Stimulated activated CD4-positive, alpha-beta T cell treated with anti-CD3 and anti-CD28 coated beads, TNF-alpha, amount 100 ng/mL, for 48 hours (primary cell): ENCODE measurements around the gene MTHFD2L.
A peak's percentile ranks its signal among the peaks of the same experiment; 100 is the strongest.
"Not testable (repeated sequence)": the region's sequence is repeated elsewhere in the genome, so short reads cannot be mapped to it uniquely, and the experiment has no call there.

Source experiments
- DNase-seq, 3 donors: peaks; one replicate each; pipeline ENCODE4 v3.0.0-alpha.2; 2020; ENCODE audit warnings: low read depth in 3 of 3

The MTHFD2L gene

GRCh38 chr4:74189331-74190043 is 31.6 kb downstream of the MTHFD2L start:
- DNase-seq: no peak

- no peak for DNase-seq
These were observed 32.4 kb downstream of the MTHFD2L start for GRCh38 chr4:74190332-74190731.

GRCh38 chr4:74190919-74191397 is 33.0 kb downstream of the MTHFD2L start:
- DNase-seq: no peak

GRCh38 chr4:74197080-74197479 is 39.2 kb downstream of the MTHFD2L start:
- no peak for DNase-seq

DNA sequence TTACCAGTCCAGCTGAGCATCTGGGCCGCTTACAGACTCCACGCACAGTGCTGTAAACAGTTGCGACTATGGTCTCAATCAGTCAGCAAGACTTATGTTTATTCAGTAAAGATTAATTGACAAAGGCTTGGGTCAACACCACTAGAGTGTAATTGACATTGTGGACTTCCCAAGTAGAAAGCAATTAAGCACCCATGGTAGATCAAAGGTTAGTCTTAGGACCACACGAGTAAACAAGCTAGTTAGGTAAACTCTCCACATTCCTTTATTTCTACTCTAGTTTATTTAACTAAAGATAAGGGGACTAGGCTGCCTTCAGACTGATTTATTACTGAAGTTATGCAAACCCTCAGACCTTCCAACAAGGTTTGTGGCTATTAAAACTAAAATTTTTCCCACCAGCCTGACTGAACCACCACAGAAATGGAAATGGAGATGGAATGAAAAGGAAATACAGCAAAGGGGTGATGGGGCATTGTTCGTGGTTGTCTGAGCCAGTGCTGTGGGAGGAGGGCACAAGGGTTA is 44.2 kb downstream of the MTHFD2L start:
- no peak for DNase-seq

- no peak for DNase-seq
These were observed 45.5 kb downstream of the MTHFD2L start for GRCh38 chr4:74203467-74203866.

DNA sequence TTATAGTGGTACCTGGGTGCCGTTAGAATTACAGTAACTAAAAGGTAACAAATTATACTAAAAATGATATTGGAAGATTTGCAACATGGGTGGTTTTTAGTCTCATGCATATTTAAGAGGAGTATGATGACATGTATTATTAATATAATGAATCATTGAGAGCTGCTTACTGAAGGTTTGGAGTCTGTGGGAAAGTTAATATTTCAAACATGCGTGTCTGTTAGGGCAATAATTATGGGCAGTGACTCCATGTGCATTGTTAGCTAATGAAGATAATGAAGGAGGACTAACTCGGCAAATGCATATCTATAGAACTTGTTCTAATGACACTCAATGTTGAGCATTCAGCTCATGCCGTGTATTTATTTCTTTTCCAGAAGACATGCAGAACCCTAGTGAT is 47.1 kb downstream of the MTHFD2L start:
- DNase-seq: no peak

GRCh38 chr4:74205559-74205958 is 47.6 kb downstream of the MTHFD2L start:
- no peak for DNase-seq

DNA sequence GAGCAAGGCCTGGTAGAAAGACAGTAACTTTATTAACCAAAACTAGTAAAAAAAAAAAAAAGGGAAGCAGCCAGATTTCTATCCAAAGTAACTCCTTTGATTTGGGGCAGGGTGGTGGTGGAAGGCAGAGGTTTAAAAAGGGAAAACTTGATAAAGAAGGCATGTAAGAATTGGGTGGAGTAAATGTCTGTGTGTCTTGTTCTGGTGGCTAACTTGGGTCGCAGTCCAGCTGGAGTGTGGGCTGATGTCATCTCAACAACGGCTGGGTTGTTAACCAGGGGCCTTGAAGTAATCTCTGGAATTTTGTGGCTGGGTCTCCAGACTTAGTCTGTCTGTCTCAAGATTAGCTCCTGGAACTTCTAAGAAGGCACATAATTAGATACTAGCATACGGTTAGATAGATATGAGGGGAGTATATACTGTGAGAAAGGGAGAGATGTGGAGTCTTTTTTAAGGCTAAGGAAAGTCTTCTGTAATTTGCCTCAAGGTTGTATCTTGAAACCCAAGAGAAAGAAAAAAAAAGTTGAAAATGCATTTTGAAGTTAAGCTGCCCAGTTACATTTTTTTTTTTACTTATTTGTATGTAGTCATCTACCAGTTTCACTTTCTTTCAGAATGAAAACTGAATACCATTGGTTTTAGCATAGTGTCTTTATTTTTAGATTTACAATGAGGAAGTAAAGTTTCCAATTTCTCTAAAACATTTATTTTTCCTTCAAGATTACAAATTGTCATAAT is 48.3 kb downstream of the MTHFD2L start:
- no peak for DNase-seq

- not testable (repeated sequence) for DNase-seq
These were observed 56.7 kb downstream of the MTHFD2L start for GRCh38 chr4:74214457-74215159.

- DNase-seq: not testable (repeated sequence)
These were observed 57.3 kb downstream of the MTHFD2L start for GRCh38 chr4:74215236-74215635.

DNA sequence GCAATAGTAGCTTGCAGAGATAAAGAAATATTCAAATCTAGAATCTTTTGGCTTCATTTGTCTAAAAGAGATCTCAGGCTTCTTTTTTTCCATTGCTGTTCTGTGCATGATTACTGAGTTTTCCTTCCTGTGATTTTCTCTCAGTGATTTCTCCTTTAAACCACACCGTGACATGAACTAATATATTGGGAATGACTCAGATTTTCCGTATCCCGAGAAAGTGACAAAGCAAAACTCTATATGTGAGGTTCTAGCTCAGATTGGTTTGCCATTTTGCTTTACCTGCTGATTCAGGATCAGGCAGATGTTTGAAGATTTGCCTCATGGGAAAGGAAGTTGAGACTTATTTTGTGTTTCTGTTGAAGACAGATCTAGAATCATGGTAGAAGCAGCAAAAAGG is 59.4 kb downstream of the MTHFD2L start:
- DNase-seq: no peak

GRCh38 chr4:74218201-74218600 is 60.3 kb downstream of the MTHFD2L start:
- DNase-seq: no peak

DNA sequence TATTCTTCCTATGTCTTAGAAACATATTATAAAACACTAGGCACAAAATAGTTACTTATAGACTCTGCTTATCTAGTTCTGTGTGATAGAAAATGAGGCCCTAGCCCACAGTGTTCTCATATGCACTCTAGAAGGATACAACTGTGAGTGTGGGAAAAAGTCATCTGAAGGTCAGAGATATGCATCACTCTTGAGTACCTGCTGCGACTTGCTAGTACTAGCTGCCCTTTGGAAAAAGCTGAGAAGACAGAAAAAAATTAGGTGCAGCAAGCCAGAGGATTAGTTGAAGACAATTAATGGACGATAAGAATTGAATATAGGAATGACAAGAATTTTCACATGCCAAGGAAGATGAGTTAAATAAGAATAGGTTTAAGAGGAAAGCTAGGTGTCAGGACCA is 61.3 kb downstream of the MTHFD2L start:
- DNase-seq: no peak

DNA sequence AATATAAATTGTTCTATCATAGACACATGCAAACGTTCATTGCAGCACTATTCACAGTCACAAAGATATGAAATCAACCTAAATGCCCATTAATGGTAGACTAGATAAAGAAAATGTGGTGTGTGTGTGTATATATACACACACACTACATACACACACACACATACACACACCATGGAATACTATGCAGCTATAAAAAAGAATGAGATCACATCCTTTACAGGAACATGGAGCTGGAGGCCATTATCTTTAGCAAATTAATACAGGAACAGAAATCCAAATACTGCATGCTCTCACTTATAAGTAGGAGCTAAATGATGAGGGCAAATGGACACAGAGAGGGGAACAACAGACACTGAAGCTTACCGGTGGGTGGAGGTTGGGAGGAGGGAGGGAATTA is 65.2 kb downstream of the MTHFD2L start:
- DNase-seq: no peak

GRCh38 chr4:74223801-74224200 is 65.9 kb downstream of the MTHFD2L start:
- DNase-seq: no peak

DNA sequence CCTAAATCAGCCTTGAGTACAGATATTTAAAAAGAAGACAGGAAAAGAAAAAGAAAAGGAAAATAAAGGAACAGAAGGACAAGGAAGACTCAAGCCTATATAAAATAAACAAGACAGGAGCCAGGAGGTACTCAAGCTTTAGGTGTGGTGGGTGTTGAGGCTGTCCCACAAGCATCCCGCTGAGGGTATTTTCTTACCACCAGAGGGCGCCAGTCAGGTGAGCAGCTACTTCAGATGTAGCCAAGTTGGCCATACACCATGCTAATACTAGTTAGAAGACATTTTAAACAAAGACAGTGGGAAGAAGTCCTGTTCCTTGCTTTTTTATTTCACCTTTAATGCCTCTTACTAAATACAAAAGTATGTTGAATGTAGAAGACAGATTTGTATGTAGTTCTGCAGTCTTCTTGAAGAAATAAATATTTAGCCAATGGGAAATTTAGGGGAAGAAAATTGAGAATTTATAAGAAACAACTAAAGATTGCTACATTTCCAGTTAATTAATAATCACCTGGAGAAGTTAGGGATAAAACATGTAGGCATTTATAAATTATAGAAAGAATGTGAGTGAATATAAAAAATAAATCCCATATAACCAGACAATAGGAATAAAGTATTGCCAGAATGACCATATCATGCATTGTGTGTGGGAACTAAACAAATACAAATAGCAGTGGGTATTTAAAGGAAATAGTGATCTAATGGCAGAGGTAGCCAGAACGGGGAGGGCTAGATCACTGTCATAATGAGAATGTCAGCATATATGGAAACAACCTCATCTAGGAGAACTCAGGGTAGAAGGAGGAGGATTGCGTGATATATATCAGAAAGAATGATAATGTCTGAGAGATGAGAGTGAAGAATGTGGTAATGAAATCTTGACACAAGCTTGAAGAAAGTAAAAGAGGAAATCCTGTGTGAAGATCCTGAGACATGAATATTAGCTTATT is 71.0 kb downstream of the MTHFD2L start:
- DNase-seq: peak; percentile 53 to 74 (median 55)

- peak in 1 of 3 donors; percentile 2 for DNase-seq
These were observed 73.1 kb downstream of the MTHFD2L start for GRCh38 chr4:74230902-74231499.

DNA sequence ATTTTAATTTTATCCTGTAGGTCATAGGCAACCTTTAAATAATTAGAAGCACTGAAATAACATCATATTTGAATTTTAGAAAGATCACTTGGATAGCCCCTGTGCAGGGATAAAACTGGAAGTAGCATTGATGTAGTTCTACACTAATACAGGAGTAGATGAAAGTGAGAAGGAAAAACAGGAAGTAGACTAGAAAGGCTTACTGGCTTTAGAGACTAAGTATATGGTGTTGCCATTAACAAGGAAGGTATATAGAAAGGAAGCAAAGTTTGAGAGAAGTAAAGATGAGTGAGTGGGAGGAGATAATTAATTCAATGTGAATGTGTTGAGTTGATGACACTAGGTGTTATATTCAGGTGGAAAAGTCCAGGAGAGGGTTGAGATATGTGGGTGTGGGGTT is 77.2 kb downstream of the MTHFD2L start:
- DNase-seq: no peak

GRCh38 chr4:74237425-74237966 is 79.6 kb downstream of the MTHFD2L start:
- no peak for DNase-seq
